Superior temporal gyrus (tissue), 1 donor: ENCODE measurements around the gene SAMD3.
"Not testable (repeated sequence)": the region's sequence is repeated elsewhere in the genome, so short reads cannot be mapped to it uniquely, and the experiment has no call there.

Source experiments
- DNase-seq: peaks from one replicate; pipeline ENCODE4 v3.0.0-alpha.2; 2016; ENCODE audit errors: extremely low spot score

The SAMD3 gene

GRCh38 chr6:130211691-130212090 lies 11.1 kb downstream of the SAMD3 start:
- no peak for DNase-seq

DNA sequence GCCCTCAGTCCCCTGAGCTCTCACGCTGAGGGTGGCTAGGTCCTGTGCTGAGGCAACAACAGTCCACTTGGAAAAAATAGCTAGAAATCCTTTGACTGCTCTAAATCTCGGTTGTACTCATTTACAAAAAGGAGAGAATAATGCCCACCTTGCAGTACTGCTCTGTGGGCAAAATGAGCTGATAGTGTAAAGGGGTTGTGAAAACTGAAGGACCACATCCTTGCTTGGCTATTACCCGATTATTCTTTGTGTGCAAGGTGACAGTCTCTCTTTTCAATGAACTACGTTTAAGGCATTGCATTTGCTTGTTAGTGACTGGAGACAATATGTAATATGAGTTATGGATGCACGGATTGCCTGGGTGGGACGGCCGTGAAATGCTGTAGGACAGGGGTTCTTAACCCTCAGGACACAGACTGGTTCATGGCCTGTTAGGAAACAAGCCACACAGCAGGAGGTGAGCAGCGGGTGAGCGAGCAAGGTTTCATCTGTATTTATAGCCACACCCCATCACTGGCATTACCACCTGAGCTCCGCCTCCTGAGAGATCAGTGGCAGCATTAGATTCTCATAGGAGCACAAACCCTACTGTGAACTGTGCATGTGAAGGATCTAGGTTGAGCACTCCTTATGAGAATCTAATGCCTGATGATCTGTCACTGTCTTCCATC lies 14.6 kb downstream of the SAMD3 start:
- no peak for DNase-seq

- DNase-seq: no peak
Measured at GRCh38 chr6:130206479-130206878, 16.3 kb downstream of the SAMD3 start.

GRCh38 chr6:130204322-130204721 lies 18.4 kb downstream of the SAMD3 start:
- DNase-seq: no peak

DNA sequence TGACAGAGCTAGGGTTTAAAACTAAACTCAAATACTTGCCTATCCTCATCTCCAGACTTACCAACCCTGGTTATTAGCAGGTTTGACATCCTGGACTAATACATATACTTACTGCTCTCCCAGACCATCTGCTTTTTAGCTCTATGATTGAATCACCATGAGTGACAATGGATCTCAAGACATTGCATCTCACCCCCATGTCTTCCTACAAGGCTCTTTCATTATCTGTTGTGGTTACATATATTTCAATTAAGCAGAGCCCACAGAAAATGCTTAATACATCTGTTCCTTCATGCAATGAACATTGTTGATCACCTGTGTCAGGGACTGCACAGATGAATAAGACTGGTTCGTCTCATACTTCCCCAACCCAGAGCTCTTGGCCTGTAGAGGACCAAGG lies 19.4 kb downstream of the SAMD3 start:
- DNase-seq: no peak

DNA sequence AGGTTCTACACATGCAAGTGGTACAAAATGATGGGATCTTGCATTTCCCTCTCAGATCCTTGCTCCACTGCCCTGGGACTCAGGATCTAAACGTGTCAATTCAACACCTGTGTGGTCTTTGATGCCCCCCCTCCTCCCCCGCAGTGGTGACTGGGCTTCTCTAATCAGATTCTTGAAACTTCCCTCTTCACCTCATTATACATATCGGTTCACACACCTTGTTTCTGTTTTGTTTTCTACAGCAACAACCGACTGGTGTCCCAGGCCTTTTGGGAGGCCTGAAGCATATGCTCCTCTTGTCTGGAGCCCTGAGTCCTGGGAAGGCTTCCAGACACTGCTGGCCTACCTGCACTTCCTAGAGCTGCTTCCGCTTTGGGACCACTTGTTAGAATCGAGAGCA lies 20.0 kb downstream of the SAMD3 start:
- no peak for DNase-seq

- DNase-seq: no peak
Measured at GRCh38 chr6:130200020-130200419, 22.7 kb downstream of the SAMD3 start.

DNA sequence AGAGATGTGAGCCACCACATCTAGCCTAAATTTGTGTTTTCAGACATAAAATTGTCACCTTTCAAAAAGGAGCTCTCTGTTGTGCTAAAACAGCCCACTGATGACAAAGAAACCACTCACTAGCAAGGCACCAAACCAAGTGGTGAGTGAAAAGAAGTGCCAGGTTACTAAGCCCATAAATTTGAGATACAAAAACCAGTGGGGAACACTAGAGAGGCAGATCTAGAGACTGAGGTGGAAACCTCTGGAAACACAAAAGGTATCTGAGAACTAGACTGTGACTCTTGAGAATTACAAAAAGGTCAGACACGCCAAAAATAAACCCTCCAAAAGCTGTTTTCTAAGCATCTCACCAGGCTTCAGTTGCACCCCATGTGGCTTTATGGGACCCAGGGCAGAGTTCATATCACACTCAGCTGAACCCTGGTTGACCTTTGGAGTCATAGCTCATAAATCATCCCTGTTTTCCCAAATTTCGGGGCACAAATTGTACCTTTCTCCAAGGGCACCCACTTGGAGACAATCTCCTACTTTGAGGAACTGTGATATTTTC lies 24.2 kb downstream of the SAMD3 start:
- no peak for DNase-seq

DNA sequence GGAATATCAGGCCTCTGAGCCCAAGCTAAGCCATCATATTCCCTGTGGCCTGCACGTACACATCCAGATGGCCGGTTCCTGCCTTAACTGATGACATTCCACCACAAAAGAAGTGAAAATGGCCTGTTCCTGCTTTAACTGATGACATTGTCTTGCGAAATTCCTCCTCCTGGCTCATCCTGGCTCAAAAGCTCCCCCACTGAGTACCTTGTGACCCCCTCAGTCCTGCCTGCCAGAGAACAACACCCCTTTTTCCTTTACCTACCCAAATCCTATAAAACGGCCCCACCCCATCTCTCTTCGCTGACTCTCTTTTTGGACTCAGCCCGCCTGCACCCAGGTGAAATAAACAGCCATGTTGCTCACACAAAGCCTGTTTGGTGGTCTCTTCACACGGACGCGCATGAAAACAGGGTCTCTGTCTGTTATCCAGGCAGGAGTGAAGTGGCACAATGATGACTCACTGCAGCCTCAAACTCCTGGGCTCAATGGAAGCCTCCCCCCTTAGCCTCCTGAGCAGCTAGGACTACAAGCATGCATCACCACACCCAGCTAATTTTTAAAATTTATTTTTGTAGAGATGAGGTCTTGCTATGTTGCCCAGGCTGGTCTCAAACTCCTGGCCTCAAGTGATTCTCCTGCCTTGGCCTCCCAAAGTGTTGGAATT lies 24.8 kb downstream of the SAMD3 start:
- DNase-seq: not testable (repeated sequence)

GRCh38 chr6:130194434-130194833 lies 28.3 kb downstream of the SAMD3 start:
- not testable (repeated sequence) for DNase-seq

- no peak for DNase-seq
Measured at GRCh38 chr6:130190701-130191690, 31.8 kb downstream of the SAMD3 start.

DNA sequence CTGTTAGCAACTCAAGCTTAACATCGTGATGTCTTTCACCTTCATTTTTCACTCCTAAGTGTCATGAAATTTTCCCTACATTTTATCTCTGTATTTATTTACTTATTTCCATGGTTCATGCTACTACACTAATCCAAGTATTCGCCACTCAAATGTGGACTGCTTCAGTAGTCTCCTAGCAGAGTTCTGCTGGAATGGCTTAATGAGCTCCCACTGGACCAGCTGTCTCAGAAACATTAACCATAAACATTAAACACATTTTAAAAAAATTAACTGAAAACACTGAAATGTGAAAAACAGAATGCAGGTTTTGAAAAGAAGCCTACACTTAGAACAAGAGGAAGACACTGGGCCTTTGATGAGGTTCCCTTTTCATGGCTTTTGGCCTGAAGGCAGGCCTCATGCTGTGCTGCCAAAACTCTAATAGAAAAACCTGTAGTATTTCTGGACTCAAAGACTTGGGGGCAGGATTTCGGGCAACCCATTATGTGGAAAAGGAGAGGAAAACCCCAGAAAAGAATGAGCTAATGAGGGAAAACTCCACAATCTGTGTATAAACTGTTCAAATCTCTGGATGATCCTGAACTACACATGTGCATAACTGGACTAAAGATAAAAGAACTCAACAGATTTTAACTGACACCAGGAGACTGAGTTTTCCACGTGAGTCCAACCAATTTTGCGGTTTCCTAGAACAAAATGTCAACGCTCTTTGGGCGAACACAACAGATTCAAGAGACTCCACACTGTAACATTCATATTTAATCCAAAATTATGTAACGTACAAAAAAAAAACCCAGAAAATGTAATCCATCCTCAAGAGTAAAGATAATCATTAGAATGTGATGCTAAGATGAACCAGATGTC lies 33.0 kb downstream of the SAMD3 start:
- no peak for DNase-seq

DNA sequence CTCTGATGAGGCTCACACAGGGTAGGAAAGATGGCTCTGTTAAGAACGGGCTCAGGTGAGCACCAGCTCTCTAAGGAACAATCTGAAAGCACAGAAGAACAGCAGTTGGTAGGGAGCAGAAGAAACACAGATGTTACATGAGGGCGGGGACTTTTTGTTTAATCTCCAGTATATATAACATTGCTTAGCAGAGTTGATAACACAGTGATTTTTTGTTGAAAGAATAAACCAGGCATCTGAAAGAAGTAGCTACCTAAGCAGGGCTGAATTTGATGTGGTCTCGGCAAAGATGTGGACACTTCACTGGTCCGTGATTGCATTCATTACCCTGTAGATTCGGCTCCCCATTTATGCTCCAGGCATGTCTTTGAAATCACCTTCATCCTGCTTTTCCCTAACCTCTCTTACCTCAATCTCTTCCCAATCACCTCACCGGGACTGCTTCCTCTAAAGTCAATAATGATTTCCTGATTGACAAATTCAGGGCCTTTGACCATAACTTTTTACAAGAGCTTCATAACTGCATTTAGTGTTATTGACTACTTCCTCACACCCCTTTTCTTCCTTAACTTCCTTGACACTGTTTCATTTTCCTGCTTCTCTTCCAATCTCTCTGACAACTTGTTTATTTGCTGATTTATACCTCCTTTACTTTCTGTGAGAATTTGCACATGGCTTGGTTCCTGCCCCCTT lies 34.4 kb downstream of the SAMD3 start:
- no peak for DNase-seq

GRCh38 chr6:130187335-130188206 lies 35.2 kb downstream of the SAMD3 start:
- DNase-seq: no peak

GRCh38 chr6:130185658-130186057 lies 37.1 kb downstream of the SAMD3 start:
- no peak for DNase-seq

DNA sequence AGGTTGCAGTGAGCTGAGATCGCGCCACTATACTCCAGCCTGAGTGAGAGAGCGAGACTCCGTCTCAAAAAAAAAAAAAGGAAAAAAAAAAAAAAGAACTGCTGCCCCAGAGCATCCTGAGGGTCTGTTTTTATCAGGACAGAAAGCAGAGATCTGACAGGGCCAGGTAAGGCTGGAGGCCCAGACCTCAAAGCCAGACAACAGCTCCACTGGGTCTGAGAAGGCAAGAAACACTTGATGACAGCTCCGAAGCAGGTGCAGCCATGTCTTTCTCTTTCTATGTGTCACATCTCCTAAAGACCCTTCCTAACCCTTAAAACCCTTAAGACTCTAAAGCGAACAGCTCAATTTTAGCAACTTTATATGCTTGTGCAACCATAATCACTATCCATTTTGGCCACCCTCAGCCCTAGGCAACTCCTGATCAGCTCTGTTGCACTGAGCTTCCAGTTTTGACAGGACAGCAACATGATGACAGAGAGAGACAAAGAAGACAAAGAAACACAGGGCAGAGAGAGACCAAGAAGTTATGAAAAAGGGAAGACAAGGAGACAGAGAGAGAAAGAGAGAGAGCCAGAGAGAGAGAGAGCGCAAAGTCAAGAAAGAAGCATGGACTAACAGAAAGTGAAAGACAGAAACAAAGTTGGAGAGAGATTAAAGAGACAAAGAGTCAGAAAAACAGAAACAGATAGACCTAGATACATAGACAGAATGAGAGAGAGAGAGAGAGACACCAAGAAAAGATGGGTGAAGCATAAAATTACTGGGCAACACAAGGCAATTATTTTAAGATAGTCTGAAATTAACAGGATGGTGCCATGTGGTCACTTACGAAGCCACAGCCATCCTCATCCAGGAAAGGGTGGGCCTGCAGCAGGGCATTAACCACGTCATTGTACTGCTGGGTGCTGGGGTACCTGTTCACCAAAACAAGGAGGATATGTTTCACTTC lies 39.2 kb downstream of the SAMD3 start:
- no peak for DNase-seq

DNA sequence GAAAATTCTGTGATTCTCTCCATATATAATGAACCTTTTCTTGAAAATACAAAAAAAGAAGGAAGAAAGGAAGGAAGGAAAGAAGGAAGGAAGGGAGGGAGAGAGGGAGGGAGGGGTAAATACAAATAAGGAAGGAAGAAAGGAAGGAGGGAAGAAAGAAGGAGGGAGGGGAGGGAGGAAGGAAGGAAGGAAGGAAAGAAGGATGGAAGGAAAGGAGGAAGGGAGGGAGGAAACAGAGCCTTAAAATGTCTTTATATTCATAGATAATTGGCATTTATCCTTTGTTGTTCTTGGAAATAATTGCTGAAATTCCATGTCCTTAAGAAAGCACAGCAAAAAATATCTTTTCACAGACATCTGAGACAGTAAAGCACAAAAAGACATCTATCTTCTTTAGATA lies 40.3 kb downstream of the SAMD3 start:
- no peak for DNase-seq

GRCh38 chr6:130178692-130179091 lies 44.1 kb downstream of the SAMD3 start:
- no peak for DNase-seq
